ENCODE results near the gene QRSL1. TPM values are rescaled to one million over a fixed set of nuclear protein-coding genes. Genes with fewer than 3 reads are reported as not detected.

QRSL1 gene
- total and polyA plus RNA-seq, 9 of the 15 experiments (the other 6 are each of a cell fraction or from before 2014, with no cell fraction given) = 14.6 to 31.5 (median 23.0) TPM

DNA sequence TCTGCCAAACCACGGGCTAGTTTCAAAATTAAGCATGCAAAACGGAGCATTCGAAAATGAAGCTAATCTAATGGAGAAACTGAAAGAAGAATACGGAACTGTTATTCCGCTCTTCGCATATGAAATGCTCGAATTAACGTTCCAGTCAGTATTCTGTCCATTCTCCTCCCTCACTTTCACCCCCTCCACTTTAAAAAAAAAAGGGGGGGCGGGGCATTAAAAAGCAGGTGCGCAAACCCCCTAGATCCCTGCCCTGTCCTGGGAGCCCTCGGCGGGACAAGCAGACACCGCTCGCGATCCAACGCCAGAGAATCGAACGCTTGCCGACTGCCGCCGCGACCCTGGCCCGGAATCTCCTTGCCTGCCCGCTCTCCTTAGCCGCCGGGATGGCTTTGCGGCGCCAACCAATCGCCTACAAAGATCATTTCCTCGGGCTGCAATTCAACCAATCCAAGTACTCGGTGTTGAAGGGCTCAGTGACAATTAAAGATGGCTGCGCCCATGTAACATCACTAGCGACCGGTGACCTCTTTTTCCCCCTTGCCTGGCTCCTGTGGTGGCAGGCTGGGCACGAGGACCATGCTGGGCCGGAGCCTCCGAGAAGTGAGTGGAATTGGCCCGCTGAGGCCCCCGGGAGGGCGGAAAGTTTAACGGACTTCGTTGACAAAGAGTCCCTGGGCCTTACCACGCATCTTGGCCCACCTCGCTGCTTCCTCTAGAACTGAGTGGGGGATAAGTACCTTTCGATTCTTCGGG lies at the start of gene QRSL1, which contains the start of gene RTN4IP1 (continued):
- TF ChIP-seq ARID3B (CRISPR knock-in tag; IDR thresholded peaks at IDR 0.05; ENCODE audit: borderline replicate concordance) (no peak), ZNF740 (CRISPR knock-in tag; IDR thresholded peaks at IDR 0.05) (no peak), ZNF740 (tag; IDR thresholded peaks at IDR 0.05) (peak in 1 of 2 experiments; percentile 68; a peak in 1 of 4 replicates), TOE1 (IDR thresholded peaks at IDR 0.05; ENCODE audit: borderline replicate concordance) (no peak), TOE1 (CRISPR knock-in tag; IDR thresholded peaks at IDR 0.05; ENCODE audit: borderline replicate concordance, low read depth) (no peak), KDM4B (IDR thresholded peaks at IDR 0.05; ENCODE audit: borderline replicate concordance in 2 of 2, low read depth in 1 of 2) (no peak), ZNF584 (CRISPR knock-in tag; IDR thresholded peaks at IDR 0.05; ENCODE audit: low read depth) (no peak), CXXC5 (CRISPR knock-in tag; IDR thresholded peaks at IDR 0.05) (no peak; the same call in none of the 2 replicates), SETDB1 (IDR thresholded peaks at IDR 0.05; ENCODE audit: low read length) (no peak), ATF1 (CRISPR knock-in tag; IDR thresholded peaks at IDR 0.05) (no peak), ATF1 (tag; IDR thresholded peaks at IDR 0.05) (peak; percentile 93), PURB (CRISPR knock-in tag; IDR thresholded peaks at IDR 0.05; ENCODE audit: low read depth) (no peak), SPI1 (IDR thresholded peaks at IDR 0.05; ENCODE audit: borderline replicate concordance, low read depth, low read length) (no peak), PHF8 (IDR thresholded peaks at IDR 0.05; ENCODE audit: borderline replicate concordance, low read length) (peak; percentile 94), RBBP5 (IDR thresholded peaks at IDR 0.05; ENCODE audit: borderline replicate concordance, insufficient read depth, low read length, poor library complexity, severe bottlenecking) (peak; percentile 99), SMARCA5 (IDR thresholded peaks at IDR 0.05) (no peak), ZNF695 (CRISPR knock-in tag; IDR thresholded peaks at IDR 0.05) (no peak), MBD2 (IDR thresholded peaks at IDR 0.05; ENCODE audit: borderline replicate concordance, low read depth) (peak; percentile 97), MTA2 (IDR thresholded peaks at IDR 0.05; ENCODE audit: low read depth) (no peak), C11orf30 (IDR thresholded peaks at IDR 0.05; ENCODE audit: low read depth) (peak; percentile 96), SRSF7 (optimal IDR thresholded peaks at IDR 0.05; ENCODE audit: low read depth, low read length) (no peak), ZNF23 (CRISPR knock-in tag; IDR thresholded peaks at IDR 0.05) (no peak), SIRT6 (IDR thresholded peaks at IDR 0.05; ENCODE audit: low read depth, low read length) (no peak), GTF2F1 (IDR thresholded peaks at IDR 0.05; ENCODE audit: low read depth, low read length) (0 out of 2 replicates have a peak, but pooled peaks have one; percentile 28), U2AF2 (optimal IDR thresholded peaks at IDR 0.05; ENCODE audit: low read depth, low read length) (no peak), PCBP2 (IDR thresholded peaks at IDR 0.05; ENCODE audit: low read depth, low read length, poor library complexity, severe bottlenecking) (no peak), ZNF133 (CRISPR knock-in tag; IDR thresholded peaks at IDR 0.05) (no peak), HMGN3 (IDR thresholded peaks at IDR 0.05; ENCODE audit: borderline replicate concordance, extremely low read depth, insufficient read length, low read depth, low read length) (peak; percentile 50)

Data from K562 (cell line).